HepG2 (cell line): ENCODE data around the gene MPST. TPM values are rescaled to one million over a fixed set of nuclear protein-coding genes. Genes with fewer than 3 reads are reported as not detected.
A peak's percentile ranks its signal among the peaks of the same experiment; 100 is the strongest.

ENCODE experiments used
- ARID4A ChIP-seq: sonication (generic); formaldehyde crosslinking; IDR thresholded peaks from 2 replicates; pipeline ENCODE4 v1.5.0; 2020; ENCODE audit warnings: mild to moderate bottlenecking, missing genetic modification reagents, borderline replicate concordance
- ATF1 ChIP-seq: IDR thresholded peaks from 2 replicates; pipeline ENCODE4 v1.6.1; 2016; ENCODE audit warnings: mild to moderate bottlenecking, control low read depth
- BHLHE40 ChIP-seq: IDR thresholded peaks from 2 replicates; pipeline ENCODE4 v1.6.1; 2011; ENCODE audit warnings: low read length, improper control_type of control experiment
- CERS6 ChIP-seq: sonication (generic); formaldehyde crosslinking; IDR thresholded peaks from 2 replicates; pipeline ENCODE4 v1.5.0; 2020; ENCODE audit warnings: missing genetic modification reagents
- DNMT3B ChIP-seq: conservative IDR thresholded peaks from 2 replicates; pipeline ENCODE4 v1.6.1; 2016; ENCODE audit warnings: missing biosample characterization, control low read depth
- FOXA1 ChIP-seq, 2 experiments: fragments of 450-650 bp in 1 of 2; sonication (generic) in 1 of 2; formaldehyde crosslinking in 1 of 2; IDR thresholded peaks; 2 replicates each; pipeline versions ENCODE4 v1.4.0 to v1.6.1; 2016 to 2020; ENCODE audit warnings: missing genetic modification reagents in 1 of 2
- GLMP ChIP-seq: sonication (generic); formaldehyde crosslinking; IDR thresholded peaks from 2 replicates; pipeline ENCODE4 v1.9.0; 2021; ENCODE audit warnings: missing genetic modification reagents, mild to moderate bottlenecking, borderline replicate concordance
- HOXA7 ChIP-seq: sonication (generic); formaldehyde crosslinking; IDR thresholded peaks from 2 replicates; pipeline ENCODE4 v1.8.1; 2022; ENCODE audit warnings: mild to moderate bottlenecking, missing genetic modification reagents, moderate library complexity
- KAT8 ChIP-seq: IDR thresholded peaks from 2 replicates; pipeline ENCODE4 v1.6.1; 2016; ENCODE audit warnings: missing genetic modification reagents, missing compliant biosample characterization
- MYNN ChIP-seq: sonication (generic); formaldehyde crosslinking; IDR thresholded peaks from 2 replicates; pipeline ENCODE4 v1.4.0; 2020; ENCODE audit warnings: mild to moderate bottlenecking, low read depth, missing genetic modification reagents
- POLR2AphosphoS2 ChIP-seq: IDR thresholded peaks from 2 replicates; pipeline ENCODE4 v1.6.1; 2011; ENCODE audit warnings: low read depth, low read length, improper control_type of control experiment
- PRPF4 ChIP-seq: fragments of 200-400 bp; formaldehyde crosslinking; IDR thresholded peaks from 2 replicates; pipeline ENCODE4 v1.6.1; 2016; ENCODE audit warnings: low read length, low read depth; ENCODE audit not compliant: poor library complexity, severe bottlenecking
- SALL1 ChIP-seq: sonication (generic); formaldehyde crosslinking; IDR thresholded peaks from 2 replicates; pipeline ENCODE4 v1.8.0; 2022; ENCODE audit warnings: mild to moderate bottlenecking, missing genetic modification reagents
- SP140L ChIP-seq: sonication (generic); formaldehyde crosslinking; IDR thresholded peaks from 2 replicates; pipeline ENCODE4 v1.4.0; 2020; ENCODE audit warnings: missing genetic modification reagents, borderline replicate concordance
- TMF1 ChIP-seq: sonication (generic); formaldehyde crosslinking; IDR thresholded peaks from 2 replicates; pipeline ENCODE4 v1.8.1; 2022; ENCODE audit warnings: low read depth, missing genetic modification reagents
- ZBTB8A ChIP-seq: sonication (generic); formaldehyde crosslinking; IDR thresholded peaks from 2 replicates; pipeline ENCODE4 v1.4.0; 2020; ENCODE audit warnings: mild to moderate bottlenecking, low read depth, missing genetic modification reagents, borderline replicate concordance
- ZFAT ChIP-seq: sonication (generic); formaldehyde crosslinking; conservative IDR thresholded peaks from 2 replicates; pipeline ENCODE4 v1.8.1; 2023; ENCODE audit warnings: missing genetic modification reagents, inconsistent platforms
- ZFYVE20 ChIP-seq: sonication (generic); formaldehyde crosslinking; IDR thresholded peaks from 2 replicates; pipeline ENCODE4 v1.8.0; 2023; ENCODE audit warnings: low read depth, mild to moderate bottlenecking, moderate library complexity, missing genetic modification reagents, borderline replicate concordance
- ZGPAT ChIP-seq: IDR thresholded peaks from 2 replicates; pipeline ENCODE4 v1.6.1; 2016; ENCODE audit warnings: mild to moderate bottlenecking
- ZNF17 ChIP-seq: sonication (generic); formaldehyde crosslinking; IDR thresholded peaks from 2 replicates; pipeline ENCODE4 v1.5.0; 2020; ENCODE audit warnings: mild to moderate bottlenecking, missing genetic modification reagents
- ZNF260 ChIP-seq: sonication (generic); formaldehyde crosslinking; IDR thresholded peaks from 2 replicates; pipeline ENCODE4 v1.4.0; 2020; ENCODE audit warnings: missing genetic modification reagents, low read depth, mild to moderate bottlenecking, borderline replicate concordance
- polyA plus RNA-seq, 8 experiments: library from polyadenylated mRNA; depleted of rRNA in 3 of 8; stranded (reverse) in 7 of 8; unstranded in 1 of 8; fragments of >200 nt; fragmentation: Illumina TruSeq in 4 of 8; extraction: Trizol in 4 of 8; gene quantifications; 2 replicates each; pipeline versions ENCODE4 v1.2.1 to v1.2.3, GENCODE V29; 2011 to 2016; ENCODE audit warnings: low read depth in 4 of 8, missing spikeins in 1 of 8, mixed read lengths in 1 of 8; ENCODE audit not compliant: insufficient read depth in 1 of 8
- total RNA-seq, 5 experiments: library from RNA; depleted of rRNA; stranded (reverse); fragments of >200 nt; fragmentation: Illumina TruSeq; extraction: Trizol; gene quantifications; 2 replicates each; pipeline ENCODE4 v1.2.3, GENCODE V29; 2016; ENCODE audit warnings: low read depth in 1 of 5

Gene MPST
- total and polyA plus RNA-seq, 2 of the 13 experiments (the other 11 are each of a cell fraction or from before 2014, with no cell fraction given): 133 to 141 TPM

- 0 out of 2 replicates have a peak, but pooled peaks have one; percentile 26 for TF ChIP-seq GLMP
- no peak for TF ChIP-seq BHLHE40
- no peak for TF ChIP-seq ZNF260 (CRISPR knock-in tag)
- no peak for TF ChIP-seq ZBTB8A (CRISPR knock-in tag)
- peak; percentile 77 for TF ChIP-seq ATF1
- TF ChIP-seq ARID4A (CRISPR knock-in tag): peak; percentile 79; the same call in 1 of the 2 replicates
- peak; percentile 72 for TF ChIP-seq FOXA1 (IDR thresholded peaks at IDR 0.05)
- peak; percentile 98 for TF ChIP-seq FOXA1 (CRISPR knock-in tag; IDR thresholded peaks at IDR 0.05)
- TF ChIP-seq PRPF4: no peak
- no peak for TF ChIP-seq ZFAT (CRISPR knock-in tag)
- no peak for TF ChIP-seq POLR2AphosphoS2
- TF ChIP-seq ZGPAT (CRISPR knock-in tag): peak; percentile 100
- 0 out of 2 replicates have a peak, but pooled peaks have one; percentile 56 for TF ChIP-seq HOXA7 (CRISPR knock-in tag)
- TF ChIP-seq SALL1 (CRISPR knock-in tag): peak; percentile 99
- no peak for TF ChIP-seq CERS6
- peak; percentile 40; the same call in 1 of the 2 replicates for TF ChIP-seq TMF1 (CRISPR knock-in tag)
- peak; percentile 94; the same call in 1 of the 2 replicates for TF ChIP-seq DNMT3B
- TF ChIP-seq ZFYVE20: no peak
- TF ChIP-seq ZNF17 (CRISPR knock-in tag): no peak
- peak; percentile 90 for TF ChIP-seq KAT8
- TF ChIP-seq SP140L (CRISPR knock-in tag): peak; percentile 74; the same call in 1 of the 2 replicates
- TF ChIP-seq MYNN: 0 out of 2 replicates have a peak, but pooled peaks have one; percentile 61
Observed at GRCh38 chr22:37032535-37033460, 13.3 kb downstream of the MPST start (continued).
